ENCODE measurements around the gene AGL.

GRCh38 chr1:99849413-99849743 lies 783 bp upstream of the AGL start:
- no peak for TF ChIP-seq POLR2AphosphoS5 (IDR thresholded peaks at IDR 0.05; ENCODE audit: borderline replicate concordance, low read depth, low read length)
- TF ChIP-seq FOXP2 (optimal IDR thresholded peaks at IDR 0.05; ENCODE audit: control extremely low read depth, extremely low read length, insufficient read depth): no peak
